Activated T-cell treated with anti-CD3 and anti-CD28 coated beads, Interleukin-2, amount 50 U/mL, for 4 hours (primary cell): ENCODE results near the gene PRKAR2B. TPM values are rescaled to one million over a fixed set of nuclear protein-coding genes. Genes with fewer than 3 reads are reported as not detected.
"Not testable (repeated sequence)": the region's sequence is repeated elsewhere in the genome, so short reads cannot be mapped to it uniquely, and the experiment has no call there.

Source experiments
- ATAC-seq, 2 donors: fragments of 200-7000 bp; cut with Tn5 transposase; one replicate each; pipeline ENCODE4 v1.10.0; 2021
- DNase-seq: peaks from one replicate; pipeline ENCODE4 v3.0.0-alpha.2; 2020
- H3K27me3 Mint-ChIP-seq: one replicate; pipeline ENCODE4 v1.8.0; 2021; ENCODE audit warnings: low read depth, mixed read lengths
- H3K36me3 Mint-ChIP-seq: one replicate; pipeline ENCODE4 v1.8.0; 2022; ENCODE audit warnings: mixed read lengths; ENCODE audit not compliant: insufficient read depth
- H3K4me1 Mint-ChIP-seq: one replicate; pipeline ENCODE4 v1.8.0; 2021; ENCODE audit warnings: low read depth, mixed read lengths
- H3K4me3 Mint-ChIP-seq: one replicate; pipeline ENCODE4 v1.8.0; 2021; ENCODE audit warnings: mild to moderate bottlenecking, moderate library complexity, mixed read lengths
- H3K9me3 Mint-ChIP-seq: one replicate; pipeline ENCODE4 v1.8.0; 2021; ENCODE audit warnings: mixed read lengths
- total RNA-seq, 3 donors: library from RNA; stranded (reverse); gene quantifications; one replicate each; pipeline ENCODE4 v1.2.1, GENCODE V29; 2021

PRKAR2B gene
- total RNA-seq, 3 donors from 2014 or later = 0.58 to 1.0 (median 0.60) TPM

GRCh38 chr7:107119376-107120105 is 75.0 kb downstream of the PRKAR2B start:
- Mint-ChIP-seq H3K4me3 (no peak overlapping the region), H3K36me3 (no peaks in the 10 kb centered on the region), H3K27me3 (no peaks in the 10 kb centered on the region), H3K4me1 (no peaks in the 10 kb centered on the region), H3K9me3 (no peaks in the 10 kb centered on the region)
- DNase-seq (no peak), ATAC-seq (no peak)

GRCh38 chr7:107122486-107122911 is 78.0 kb downstream of the PRKAR2B start:
- H3K9me3 Mint-ChIP-seq = no peaks in the 10 kb centered on the region
- H3K4me3 Mint-ChIP-seq = no peak overlapping the region
- peaks cover 19% of the 10 kb centered on the region for H3K4me1 Mint-ChIP-seq
- DNase-seq (no peak), ATAC-seq (no peak)
- no peaks in the 10 kb centered on the region for H3K36me3 Mint-ChIP-seq
- no peaks in the 10 kb centered on the region for H3K27me3 Mint-ChIP-seq

GRCh38 chr7:107123392-107123791 is 78.9 kb downstream of the PRKAR2B start:
- no peaks in the 10 kb centered on the region for H3K9me3 Mint-ChIP-seq
- ATAC-seq (no peak), DNase-seq (no peak)
- no peaks in the 10 kb centered on the region for H3K27me3 Mint-ChIP-seq
- H3K4me3 Mint-ChIP-seq = no peak overlapping the region
- H3K4me1 Mint-ChIP-seq = peaks cover 22% of the 10 kb centered on the region
- no peaks in the 10 kb centered on the region for H3K36me3 Mint-ChIP-seq

GRCh38 chr7:107125475-107125874 is 81.0 kb downstream of the PRKAR2B start:
- peak overlapping the region; percentile 82 for H3K4me3 Mint-ChIP-seq
- no peaks in the 10 kb centered on the region for H3K9me3 Mint-ChIP-seq
- no peak for ATAC-seq
- no peaks in the 10 kb centered on the region for H3K36me3 Mint-ChIP-seq
- peaks cover 22% of the 10 kb centered on the region for H3K4me1 Mint-ChIP-seq
- no peak for DNase-seq
- no peaks in the 10 kb centered on the region for H3K27me3 Mint-ChIP-seq

- peaks cover 22% of the 10 kb centered on the region for H3K4me1 Mint-ChIP-seq
- DNase-seq = no peak
- no peaks in the 10 kb centered on the region for H3K9me3 Mint-ChIP-seq
- H3K36me3 Mint-ChIP-seq = no peaks in the 10 kb centered on the region
- H3K4me3 Mint-ChIP-seq = no peak overlapping the region
- no peaks in the 10 kb centered on the region for H3K27me3 Mint-ChIP-seq
- ATAC-seq = no peak
These were observed 83.7 kb downstream of the PRKAR2B start for GRCh38 chr7:107128217-107128616.

GRCh38 chr7:107128748-107129147 is 84.2 kb downstream of the PRKAR2B start:
- Mint-ChIP-seq H3K36me3 (no peaks in the 10 kb centered on the region), H3K27me3 (no peaks in the 10 kb centered on the region), H3K4me1 (peaks cover 22% of the 10 kb centered on the region), H3K4me3 (no peak overlapping the region), H3K9me3 (no peaks in the 10 kb centered on the region)
- DNase-seq (no peak), ATAC-seq (no peak)

- peaks cover 15% of the 10 kb centered on the region for H3K4me1 Mint-ChIP-seq
These were observed 86.1 kb downstream of the PRKAR2B start for GRCh38 chr7:107130487-107131220.

GRCh38 chr7:107133396-107133795 is 88.9 kb downstream of the PRKAR2B start:
- Mint-ChIP-seq H3K27me3 (no peaks in the 10 kb centered on the region), H3K9me3 (no peaks in the 10 kb centered on the region), H3K36me3 (no peaks in the 10 kb centered on the region), H3K4me1 (no peaks in the 10 kb centered on the region), H3K4me3 (no peak overlapping the region)
- ATAC-seq (no peak), DNase-seq (no peak)

More at GRCh38 chr7:107130487-107131220, 86.1 kb downstream of the PRKAR2B start:
- Mint-ChIP-seq H3K4me3 (no peak overlapping the region), H3K36me3 (no peaks in the 10 kb centered on the region), H3K9me3 (no peaks in the 10 kb centered on the region), H3K27me3 (no peaks in the 10 kb centered on the region)
- no peak for ATAC-seq
- DNase-seq = no peak

- DNase-seq (no peak), ATAC-seq (no peak)
- H3K27me3 Mint-ChIP-seq = no peaks in the 10 kb centered on the region
- no peaks in the 10 kb centered on the region for H3K36me3 Mint-ChIP-seq
- H3K9me3 Mint-ChIP-seq = no peaks in the 10 kb centered on the region
- no peaks in the 10 kb centered on the region for H3K4me1 Mint-ChIP-seq
- no peak overlapping the region for H3K4me3 Mint-ChIP-seq
These were observed 94.4 kb downstream of the PRKAR2B start for GRCh38 chr7:107138696-107139420.

GRCh38 chr7:107143875-107144274 is 99.4 kb downstream of the PRKAR2B start:
- not testable (repeated sequence) for H3K9me3 Mint-ChIP-seq, H3K27me3 Mint-ChIP-seq, H3K4me3 Mint-ChIP-seq, ATAC-seq, DNase-seq, H3K4me1 Mint-ChIP-seq, H3K36me3 Mint-ChIP-seq

GRCh38 chr7:107145067-107145838 is 100.7 kb downstream of the PRKAR2B start:
- H3K4me3 Mint-ChIP-seq = no peak overlapping the region
- H3K9me3 Mint-ChIP-seq = no peaks in the 10 kb centered on the region
- H3K4me1 Mint-ChIP-seq = peaks cover 5% of the 10 kb centered on the region
- no peaks in the 10 kb centered on the region for H3K36me3 Mint-ChIP-seq
- no peak for ATAC-seq
- DNase-seq = no peak
- no peaks in the 10 kb centered on the region for H3K27me3 Mint-ChIP-seq

- no peaks in the 10 kb centered on the region for H3K36me3 Mint-ChIP-seq
- ATAC-seq = peak; percentile 70 to 79
These were observed 103.2 kb downstream of the PRKAR2B start for GRCh38 chr7:107147464-107148393.

GRCh38 chr7:107148721-107149120 is 104.2 kb downstream of the PRKAR2B start:
- H3K36me3 Mint-ChIP-seq = no peaks in the 10 kb centered on the region
- no peaks in the 10 kb centered on the region for H3K9me3 Mint-ChIP-seq
- no peak for ATAC-seq
- no peak for DNase-seq
- H3K27me3 Mint-ChIP-seq = no peaks in the 10 kb centered on the region
- peaks cover 5% of the 10 kb centered on the region for H3K4me1 Mint-ChIP-seq
- H3K4me3 Mint-ChIP-seq = no peak overlapping the region

More at GRCh38 chr7:107147464-107148393, 103.2 kb downstream of the PRKAR2B start:
- Mint-ChIP-seq H3K9me3 (no peaks in the 10 kb centered on the region), H3K4me3 (no peak overlapping the region), H3K4me1 (peaks cover 5% of the 10 kb centered on the region), H3K27me3 (no peaks in the 10 kb centered on the region)
- no peak for DNase-seq
